ENCODE measurements around the gene CNPY4.

Gene CNPY4

GRCh38 chr7:100089458-100090196, 29.8 kb upstream of the CNPY4 start:
- DNase-seq (ENCODE audit: low read depth), result no peak
- no peak for TF ChIP-seq MYC (IDR thresholded peaks at IDR 0.05; ENCODE audit: low read depth, low read length)
- TF ChIP-seq CTCF (IDR thresholded peaks at IDR 0.05; ENCODE audit: low read depth, low read length), result no peak
- no peak for TF ChIP-seq POLR2A (IDR thresholded peaks at IDR 0.05; ENCODE audit: extremely low read depth, insufficient read length)
- TF ChIP-seq MAX (IDR thresholded peaks at IDR 0.05; ENCODE audit: low read depth, low read length), result no peak
- H3K4me3 ChIP-seq (ENCODE audit: low read depth, low read length), result peak overlapping the region; percentile 94

GRCh38 chr7:100090527-100091410, 28.7 kb upstream of the CNPY4 start:
- no peak overlapping the region for H3K4me3 ChIP-seq (ENCODE audit: low read depth, low read length)
- TF ChIP-seq MYC (IDR thresholded peaks at IDR 0.05; ENCODE audit: low read depth, low read length) (no peak), CTCF (IDR thresholded peaks at IDR 0.05; ENCODE audit: low read depth, low read length) (no peak), POLR2A (IDR thresholded peaks at IDR 0.05; ENCODE audit: extremely low read depth, insufficient read length) (no peak), MAX (IDR thresholded peaks at IDR 0.05; ENCODE audit: low read depth, low read length) (no peak)
- no peak for DNase-seq (ENCODE audit: low read depth)

- H3K4me3 ChIP-seq (ENCODE audit: low read depth, low read length), result no peak overlapping the region
- TF ChIP-seq MAX (IDR thresholded peaks at IDR 0.05; ENCODE audit: low read depth, low read length) (peak; percentile 28; the same call in 1 of the 2 replicates), CTCF (IDR thresholded peaks at IDR 0.05; ENCODE audit: low read depth, low read length) (peak; percentile 41), POLR2A (IDR thresholded peaks at IDR 0.05; ENCODE audit: extremely low read depth, insufficient read length) (peak; percentile 35), MYC (IDR thresholded peaks at IDR 0.05; ENCODE audit: low read depth, low read length) (0 out of 2 replicates have a peak, but pooled peaks have one; percentile 7)
- DNase-seq (ENCODE audit: low read depth), result peak; percentile 63
Observed at GRCh38 chr7:100091411-100092181, 27.8 kb upstream of the CNPY4 start.

- H3K4me3 ChIP-seq (ENCODE audit: low read depth, low read length), result no peak overlapping the region
- DNase-seq (ENCODE audit: low read depth), result no peak
Observed at GRCh38 chr7:100093054-100093453, 26.4 kb upstream of the CNPY4 start.

More at GRCh38 chr7:100093054-100093453, 26.4 kb upstream of the CNPY4 start:
- TF ChIP-seq MAX (IDR thresholded peaks at IDR 0.05; ENCODE audit: low read depth, low read length), result no peak
- no peak for TF ChIP-seq MYC (IDR thresholded peaks at IDR 0.05; ENCODE audit: low read depth, low read length)
- peak; percentile 23 for TF ChIP-seq POLR2A (IDR thresholded peaks at IDR 0.05; ENCODE audit: extremely low read depth, insufficient read length)
- TF ChIP-seq CTCF (IDR thresholded peaks at IDR 0.05; ENCODE audit: low read depth, low read length), result no peak

All from NB4 (cell line).